Karpas-422 (cell line): ENCODE measurements around the gene ALOX15. TPM values are rescaled to one million over a fixed set of nuclear protein-coding genes. Genes with fewer than 3 reads are reported as not detected.
"Not testable (repeated sequence)": the region's sequence is repeated elsewhere in the genome, so short reads cannot be mapped to it uniquely, and the experiment has no call there.

ENCODE experiments used
- DNase-seq: peaks from one replicate; pipeline ENCODE4 v3.0.0-alpha.2; 2015
- H2AFZ ChIP-seq: fragments of 200-600 bp; sonication (generic); 2 replicates; pipeline ENCODE4 v1.6.1; 2014; ENCODE audit warnings: antibody characterized with exemption, low read length, mixed read lengths
- H3K27ac ChIP-seq: fragments of 200-600 bp; sonication (generic); 2 replicates; pipeline ENCODE4 v1.5.1; 2014; ENCODE audit warnings: mild to moderate bottlenecking, low read length, moderate library complexity
- H3K27me3 ChIP-seq: fragments of 200-600 bp; sonication (generic); 2 replicates; pipeline ENCODE4 v1.6.1; 2014; ENCODE audit warnings: low read length, mixed read lengths
- H3K36me3 ChIP-seq: fragments of 200-600 bp; sonication (generic); 2 replicates; pipeline ENCODE4 v1.6.1; 2014; ENCODE audit warnings: low read length, mixed read lengths; ENCODE audit not compliant: insufficient read depth
- H3K4me1 ChIP-seq: fragments of 200-600 bp; sonication (generic); 2 replicates; pipeline ENCODE4 v1.6.1; 2014; ENCODE audit warnings: mild to moderate bottlenecking, low read length, mixed read lengths
- H3K4me2 ChIP-seq: fragments of 200-600 bp; sonication (generic); 2 replicates; pipeline ENCODE4 v1.6.1; 2014; ENCODE audit warnings: low read length, low read depth, mild to moderate bottlenecking; ENCODE audit not compliant: poor library complexity, severe bottlenecking
- H3K4me3 ChIP-seq: fragments of 200-600 bp; sonication (generic); 2 replicates; pipeline ENCODE4 v1.5.1; 2014; ENCODE audit warnings: mild to moderate bottlenecking, antibody characterized with exemption, low read length, mixed read lengths
- H3K79me2 ChIP-seq: fragments of 200-600 bp; sonication (generic); 2 replicates; pipeline ENCODE4 v1.6.1; 2014; ENCODE audit warnings: mild to moderate bottlenecking, low read length, mixed read lengths
- H3K9ac ChIP-seq: fragments of 200-600 bp; sonication (generic); 2 replicates; pipeline ENCODE4 v1.6.0; 2014; ENCODE audit warnings: low read length
- H3K9me2 ChIP-seq: fragments of 200-600 bp; sonication (generic), shearing (Covaris generic); replicated peaks from 2 replicates; pipeline ENCODE4 v1.6.0; 2014; ENCODE audit warnings: mild to moderate bottlenecking, low read length, moderate library complexity; ENCODE audit not compliant: insufficient read depth
- H3K9me3 ChIP-seq: fragments of 300-700, 200-600 bp; sonication (generic); 2 replicates; pipeline ENCODE4 v1.6.1; 2014; ENCODE audit warnings: low read length, mixed read lengths
- H4K20me1 ChIP-seq: fragments of 200-600 bp; sonication (generic); 2 replicates; pipeline ENCODE4 v1.6.1; 2014; ENCODE audit warnings: mild to moderate bottlenecking, antibody characterized with exemption, low read length, low read depth; ENCODE audit not compliant: insufficient read depth
- total RNA-seq: library from RNA; depleted of rRNA; stranded (reverse); fragments of >200 nt; shearing (Covaris generic); gene quantifications from 2 replicates; pipeline ENCODE4 v1.2.3, GENCODE V29; 2014; ENCODE audit warnings: low replicate concordance

Gene ALOX15
- total RNA-seq, 1 experiment from 2014 or later: 1.5 TPM

DNA sequence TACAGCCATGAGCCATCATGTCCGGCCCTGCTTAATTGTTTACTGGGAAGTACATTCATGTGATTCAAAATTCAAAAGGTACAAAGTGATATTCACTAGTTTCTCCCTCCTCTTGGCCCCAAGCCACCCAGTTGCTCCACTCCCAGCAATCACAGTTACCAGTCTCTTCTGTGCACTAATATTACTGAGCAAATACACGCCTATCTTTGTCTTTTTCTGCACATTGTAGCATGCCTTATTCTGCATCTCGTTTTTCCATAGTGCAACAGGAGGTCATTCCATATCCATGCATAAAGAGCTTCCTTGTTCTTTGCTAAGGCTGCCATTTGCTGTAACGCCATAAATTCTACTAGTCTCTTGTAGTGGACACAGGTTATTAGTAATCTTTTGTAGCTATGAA lies 2.2 kb upstream of the ALOX15 start:
- Histone ChIP-seq H3K79me2 (no peaks in the 10 kb centered on the region), H3K4me2 (no peak overlapping the region), H4K20me1 (no peaks in the 10 kb centered on the region), H3K36me3 (no peaks in the 10 kb centered on the region), H3K9me3 (no peaks in the 10 kb centered on the region), H3K4me1 (peaks cover 13% of the 10 kb centered on the region), H3K27me3 (no peaks in the 10 kb centered on the region), H3K9ac (no peak overlapping the region), H3K9me2 (no peaks in the 10 kb centered on the region), H3K4me3 (no peak overlapping the region), H3K27ac (no peak overlapping the region), H2AFZ (no peak overlapping the region)
- DNase-seq: no peak

DNA sequence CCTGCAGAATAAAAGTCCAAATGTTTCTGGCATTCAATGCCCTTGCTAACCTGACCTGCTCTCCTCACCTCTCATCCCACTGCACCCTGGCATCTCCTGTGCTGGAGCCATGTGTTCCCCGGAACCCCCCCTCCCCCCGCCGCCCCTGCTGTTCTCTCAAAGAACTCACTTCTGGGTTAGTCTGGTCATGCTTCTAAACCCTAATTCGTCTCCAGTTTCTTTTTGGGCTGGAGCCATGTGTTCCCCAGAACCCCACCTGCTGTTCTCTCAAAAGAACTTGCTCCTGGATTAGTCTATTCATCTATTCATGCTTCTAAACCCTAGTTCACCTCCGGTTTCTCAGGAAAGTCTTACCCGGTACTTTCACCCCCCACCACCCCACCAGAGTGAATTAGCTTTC lies 808 bp upstream of the ALOX15 start:
- Histone ChIP-seq H3K9ac (no peak overlapping the region), H2AFZ (no peak overlapping the region), H3K9me3 (no peaks in the 10 kb centered on the region), H3K4me3 (no peak overlapping the region), H3K4me2 (no peak overlapping the region), H3K9me2 (no peaks in the 10 kb centered on the region), H3K27ac (no peak overlapping the region), H3K27me3 (no peaks in the 10 kb centered on the region), H4K20me1 (no peaks in the 10 kb centered on the region), H3K4me1 (peaks cover 14% of the 10 kb centered on the region), H3K36me3 (no peaks in the 10 kb centered on the region), H3K79me2 (no peaks in the 10 kb centered on the region)
- DNase-seq: no peak

DNA sequence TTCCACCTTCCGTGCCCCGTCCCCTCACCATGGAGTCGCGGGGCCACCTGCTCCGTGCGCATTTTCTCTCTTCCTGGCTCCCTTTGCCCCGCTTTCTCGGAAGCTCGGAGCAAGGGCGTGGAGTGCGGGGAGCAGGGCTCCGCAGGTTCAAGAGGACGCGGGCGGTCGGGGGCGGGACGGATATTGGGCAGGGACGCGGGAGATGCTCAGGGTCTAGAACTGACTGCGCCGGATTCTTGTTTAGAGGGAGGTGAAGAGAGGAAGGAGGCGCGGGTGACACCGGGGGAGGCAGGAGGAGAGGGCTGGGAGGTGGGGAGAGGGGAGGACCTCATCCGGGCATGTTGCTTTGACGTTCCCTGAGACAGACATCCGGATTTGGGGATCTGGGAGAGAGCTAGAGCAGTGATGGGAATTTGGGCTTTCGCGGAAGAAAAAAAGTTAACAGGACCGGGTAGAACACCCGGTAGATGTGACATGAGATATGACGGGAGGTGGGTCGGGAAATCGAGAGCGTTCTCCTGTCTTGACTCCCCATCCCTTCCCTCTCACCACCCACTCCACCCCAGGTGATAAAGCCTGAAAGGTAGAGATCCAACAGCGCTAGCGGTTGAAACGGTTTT lies 799 bp downstream of the ALOX15 start:
- H3K4me1 ChIP-seq: peaks cover 27% of the 10 kb centered on the region
- H3K79me2 ChIP-seq, H2AFZ ChIP-seq, H3K9me3 ChIP-seq, H3K27ac ChIP-seq, H3K4me2 ChIP-seq, H3K9me2 ChIP-seq, H3K9ac ChIP-seq, DNase-seq, H3K27me3 ChIP-seq, H4K20me1 ChIP-seq, H3K36me3 ChIP-seq, H3K4me3 ChIP-seq: not testable (repeated sequence)

DNA sequence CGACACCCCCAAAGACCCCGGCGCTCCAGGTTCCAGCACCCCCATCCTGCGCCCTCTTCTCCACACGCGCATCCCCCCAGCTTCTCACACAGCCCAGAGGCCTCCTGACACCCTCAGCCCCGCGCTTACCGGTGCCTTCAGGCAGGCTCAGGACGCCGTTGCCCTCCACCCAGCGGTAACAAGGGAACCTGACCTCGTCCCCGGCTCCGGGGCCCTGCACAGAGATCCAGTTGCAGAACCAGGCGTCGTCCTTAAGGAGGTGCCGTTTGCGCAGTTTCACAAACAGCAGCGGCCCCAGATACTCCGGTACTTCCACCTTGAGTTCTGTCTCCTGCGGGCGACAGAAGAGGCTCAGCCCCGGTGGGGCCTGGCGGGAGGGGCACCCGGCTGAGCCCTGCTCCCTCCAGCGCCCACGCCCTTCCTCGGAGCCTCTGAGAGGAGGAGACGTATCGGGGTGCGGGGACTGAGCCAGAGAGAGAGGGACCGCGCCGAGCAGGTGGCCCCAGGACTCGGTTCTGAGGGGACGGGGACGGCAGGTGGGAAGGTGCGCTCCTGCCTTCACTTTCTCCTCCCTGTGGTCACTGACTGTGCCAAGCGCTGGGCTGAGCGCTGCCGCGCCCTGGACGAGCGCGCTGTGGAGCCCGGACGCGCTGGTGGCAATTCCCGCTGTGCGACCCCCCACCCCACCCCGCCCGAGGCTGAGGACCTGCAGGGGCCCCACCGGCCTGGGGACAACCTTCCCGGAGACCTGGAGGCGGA lies 2.0 kb downstream of the ALOX15 start:
- not testable (repeated sequence) for H3K27me3 ChIP-seq, H3K27ac ChIP-seq, H3K36me3 ChIP-seq, H2AFZ ChIP-seq, H3K9ac ChIP-seq, H3K79me2 ChIP-seq, H3K9me2 ChIP-seq, DNase-seq, H3K9me3 ChIP-seq, H3K4me2 ChIP-seq, H3K4me3 ChIP-seq, H4K20me1 ChIP-seq
- peaks cover 31% of the 10 kb centered on the region for H3K4me1 ChIP-seq

DNA sequence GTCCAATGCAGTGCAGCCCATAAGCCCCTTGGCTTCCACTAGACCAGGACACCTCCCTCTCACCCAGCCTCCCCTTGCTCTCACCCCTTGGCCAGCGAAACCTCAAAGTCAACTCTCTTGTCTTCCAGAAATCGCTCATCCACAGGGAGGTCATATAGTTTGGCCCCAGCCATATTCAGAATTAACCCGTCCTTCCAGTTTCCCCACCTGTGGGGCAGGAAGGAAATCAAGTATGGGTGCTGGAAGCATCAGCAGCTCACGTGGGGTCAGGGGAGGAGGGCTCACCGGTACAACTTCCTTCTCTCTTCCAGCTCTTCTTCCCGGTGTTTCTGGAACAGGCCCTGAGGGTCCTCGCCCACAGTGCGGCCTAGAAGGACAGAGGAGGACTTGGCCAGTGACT lies 2.7 kb downstream of the ALOX15 start:
- H2AFZ ChIP-seq, H3K27ac ChIP-seq, H3K36me3 ChIP-seq, H3K27me3 ChIP-seq, H3K79me2 ChIP-seq, DNase-seq, H3K9ac ChIP-seq, H3K4me3 ChIP-seq, H3K9me2 ChIP-seq, H3K4me2 ChIP-seq, H3K9me3 ChIP-seq, H4K20me1 ChIP-seq: not testable (repeated sequence)
- peaks cover 35% of the 10 kb centered on the region for H3K4me1 ChIP-seq

DNA sequence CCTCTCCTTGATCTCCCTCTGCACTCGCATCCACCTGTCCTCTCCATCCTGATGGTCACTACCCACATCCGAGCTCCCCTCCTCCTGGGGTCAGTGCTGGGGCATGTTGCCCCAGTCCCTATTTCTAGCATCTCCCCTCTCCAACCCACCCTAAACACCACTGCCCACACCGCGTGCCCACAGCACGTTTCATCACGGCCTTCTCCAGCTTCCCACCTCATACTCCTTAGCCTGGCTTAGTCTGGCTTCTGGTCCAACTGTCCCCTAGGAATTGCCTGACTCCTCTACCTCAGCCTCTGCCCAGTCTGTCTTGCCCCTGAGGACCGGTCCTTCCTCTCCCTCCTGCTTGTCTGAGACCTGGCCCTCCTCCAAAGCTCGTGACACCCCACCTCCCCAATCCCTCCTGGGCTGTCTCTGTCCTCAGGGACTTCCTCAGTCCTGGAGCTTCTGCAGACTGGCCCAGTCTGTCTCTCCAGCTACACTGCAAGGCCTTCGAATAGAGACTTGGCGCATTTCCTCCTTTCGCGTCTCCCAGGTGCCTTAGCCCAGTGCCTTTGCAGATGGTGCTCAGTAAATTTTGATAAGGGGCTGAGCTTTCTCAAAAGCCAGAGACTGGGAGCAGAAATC lies 4.9 kb downstream of the ALOX15 start:
- Histone ChIP-seq H3K9me3 (no peaks in the 10 kb centered on the region), H3K4me3 (peak overlapping the region; percentile 70), H3K79me2 (no peaks in the 10 kb centered on the region), H3K4me1 (peaks cover 35% of the 10 kb centered on the region), H3K27me3 (no peaks in the 10 kb centered on the region), H3K27ac (peak overlapping the region; percentile 90), H3K4me2 (peak overlapping the region; percentile 92), H3K36me3 (no peaks in the 10 kb centered on the region), H2AFZ (peak overlapping the region; percentile 52), H4K20me1 (no peaks in the 10 kb centered on the region), H3K9me2 (no peaks in the 10 kb centered on the region), H3K9ac (peak overlapping the region; percentile 76)
- DNase-seq: peak; percentile 75

DNA sequence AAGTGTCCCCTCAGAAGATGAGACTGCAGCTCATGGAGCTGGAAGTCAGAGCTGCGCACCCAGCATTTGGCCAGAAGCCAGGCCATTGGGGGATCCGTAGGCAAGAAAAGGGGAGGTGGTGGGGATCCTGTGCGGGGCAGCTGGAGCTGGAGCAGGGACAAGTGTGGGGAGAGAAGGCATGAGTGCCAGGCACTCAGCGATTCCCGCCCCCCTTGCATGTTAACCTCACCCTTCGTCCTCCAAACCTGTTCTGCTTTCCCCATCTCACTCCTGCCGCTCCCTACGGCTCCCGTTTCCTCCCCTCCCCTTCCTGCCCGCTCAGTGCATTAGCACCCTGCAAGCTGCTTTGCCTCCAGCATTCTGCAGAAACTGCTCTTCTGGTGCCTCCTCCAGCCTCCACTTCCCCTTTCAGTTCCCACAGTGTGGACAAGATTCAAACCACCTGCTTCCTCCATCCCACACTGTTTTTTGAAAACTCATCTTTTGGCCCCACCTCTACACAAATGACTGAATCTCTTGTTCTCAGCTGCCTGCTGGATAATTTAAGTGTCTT lies 5.6 kb downstream of the ALOX15 start:
- peaks cover 38% of the 10 kb centered on the region for H3K4me1 ChIP-seq
- H3K27me3 ChIP-seq: no peaks in the 10 kb centered on the region
- DNase-seq: peak; percentile 90
- peak overlapping the region; percentile 90 for H3K27ac ChIP-seq
- peak overlapping the region; percentile 90 for H2AFZ ChIP-seq
- H3K4me2 ChIP-seq: peak overlapping the region; percentile 92
- no peaks in the 10 kb centered on the region for H3K9me2 ChIP-seq
- no peaks in the 10 kb centered on the region for H3K79me2 ChIP-seq
- H3K4me3 ChIP-seq: peak overlapping the region; percentile 70
- peak overlapping the region; percentile 76 for H3K9ac ChIP-seq
- no peaks in the 10 kb centered on the region for H3K9me3 ChIP-seq
- no peaks in the 10 kb centered on the region for H4K20me1 ChIP-seq
- no peaks in the 10 kb centered on the region for H3K36me3 ChIP-seq

DNA sequence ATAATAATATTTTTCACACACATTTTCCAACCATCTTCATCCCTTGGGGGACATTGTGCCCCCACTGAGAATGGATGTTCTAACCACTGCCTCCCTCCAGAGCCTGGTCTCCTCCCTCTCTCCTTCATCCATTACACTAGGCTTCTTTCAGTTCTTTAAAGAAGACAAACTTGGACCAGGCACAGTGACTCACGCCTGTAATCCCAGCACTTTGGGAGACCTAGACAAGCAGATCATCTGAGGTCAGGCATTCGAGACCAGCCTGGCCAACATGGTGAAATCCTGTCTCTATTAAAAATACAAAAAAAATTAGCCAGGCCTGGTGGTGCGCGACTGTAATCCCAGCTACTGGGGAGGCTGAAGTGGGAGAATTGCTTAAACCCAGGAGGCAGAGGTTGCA lies 6.5 kb downstream of the ALOX15 start:
- Histone ChIP-seq H3K4me3 (peak overlapping the region; percentile 70), H3K9ac (peak overlapping the region; percentile 76), H3K27me3 (no peaks in the 10 kb centered on the region), H3K4me2 (peak overlapping the region; percentile 92), H3K9me2 (no peaks in the 10 kb centered on the region), H3K4me1 (peaks cover 38% of the 10 kb centered on the region), H4K20me1 (no peaks in the 10 kb centered on the region), H3K27ac (peak overlapping the region; percentile 90), H3K79me2 (no peaks in the 10 kb centered on the region), H3K36me3 (no peaks in the 10 kb centered on the region), H2AFZ (peak overlapping the region; percentile 90; the same call in 1 of the 2 replicates), H3K9me3 (no peaks in the 10 kb centered on the region)
- DNase-seq: no peak
